Right ventricle myocardium inferior (tissue), 1 donor: Measurements from ENCODE around the gene AADACL2. TPM values are rescaled to one million over a fixed set of nuclear protein-coding genes. Genes with fewer than 3 reads are reported as not detected.

Experiments used
- ATAC-seq: fragments of 200-7000 bp; cut with Tn5 transposase; one replicate; pipeline ENCODE4 v1.9.1; 2020; ENCODE audit warnings: mild to moderate bottlenecking, moderate library complexity
- DNase-seq: peaks from one replicate; pipeline ENCODE4 v3.0.0; 2021; ENCODE audit errors: missing footprints
- intact Hi-C: fragments of 100-400 bp; cut with DNase I; formaldehyde crosslinking; loops from one replicate; pipeline ENCODE4 v1.11.0; 2022
- total RNA-seq: library from RNA; stranded (reverse); fragmentation: NEBNext Ultra II Directional; extraction: Animal tissue kit (Norgen Biotek cat#: 25700); gene quantifications from one replicate; pipeline ENCODE4 v1.2.1, GENCODE V29; 2021
- donor health status: DM: no; HTN: yes; CAD: no; lungs with severe emphysema.

AADACL2 gene
- total RNA-seq, 1 donor from 2014 or later = not detected

DNA sequence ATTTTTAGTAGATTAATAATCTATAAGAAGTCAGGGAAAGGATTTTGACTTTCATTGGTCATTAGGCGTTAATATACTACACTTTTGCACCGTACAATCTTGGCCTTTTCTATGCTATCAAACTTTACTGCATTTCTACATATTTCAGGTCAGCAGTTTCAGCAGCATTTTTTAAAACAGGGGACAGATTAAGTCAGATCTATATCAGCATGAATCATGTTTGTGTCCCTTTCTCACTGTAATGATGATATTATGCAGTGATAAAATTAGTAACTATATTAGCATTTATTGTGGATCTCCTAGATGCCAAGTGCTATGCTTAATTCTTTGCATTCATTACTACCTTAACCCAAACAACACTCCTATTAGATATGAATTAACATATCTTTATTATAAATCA, 59.9 kb downstream of the AADACL2 start:
- no peak for ATAC-seq
- intact Hi-C loops = no loop called here
- no peak for DNase-seq

DNA sequence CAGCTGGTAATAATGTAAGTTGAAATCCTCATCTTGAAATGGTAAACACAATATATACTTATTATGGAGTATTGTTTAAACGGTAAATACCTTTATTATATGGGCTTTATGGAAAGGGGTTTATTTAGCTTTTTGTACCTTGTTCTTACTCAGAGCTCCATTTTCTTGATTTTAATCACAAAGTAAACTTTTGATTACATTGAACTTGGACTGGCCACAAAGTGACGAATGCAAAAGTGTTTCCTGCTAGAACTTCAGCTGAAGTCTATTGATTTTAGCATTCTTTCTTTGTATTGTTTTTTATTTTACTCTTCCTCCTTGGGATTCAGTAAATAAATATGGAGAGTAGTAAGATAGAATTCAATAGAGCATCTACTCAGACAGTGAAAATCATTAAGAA, 60.4 kb downstream of the AADACL2 start:
- ATAC-seq = no peak
- DNase-seq = no peak
- intact Hi-C loops = no loop called here

DNA sequence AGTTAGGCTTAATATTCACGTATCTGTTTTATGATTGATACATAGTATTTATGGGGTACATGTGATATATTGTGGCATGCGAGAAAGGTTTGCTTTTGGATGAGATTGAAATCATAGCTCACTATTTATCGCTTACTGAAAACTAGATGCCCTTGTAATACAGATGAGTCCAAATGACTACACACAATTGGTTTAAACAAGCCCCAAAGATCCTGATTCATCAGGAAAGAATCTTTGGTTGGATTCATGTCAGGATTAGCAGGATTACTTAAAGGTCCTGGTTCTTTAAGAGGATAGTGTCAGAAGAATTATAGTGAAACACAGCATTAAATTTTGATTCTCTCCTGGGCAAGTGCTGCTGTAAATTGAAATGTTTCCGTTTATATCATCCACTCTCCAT, 61.5 kb downstream of the AADACL2 start:
- intact Hi-C loops = no loop called here
- ATAC-seq (no peak), DNase-seq (no peak)

DNA sequence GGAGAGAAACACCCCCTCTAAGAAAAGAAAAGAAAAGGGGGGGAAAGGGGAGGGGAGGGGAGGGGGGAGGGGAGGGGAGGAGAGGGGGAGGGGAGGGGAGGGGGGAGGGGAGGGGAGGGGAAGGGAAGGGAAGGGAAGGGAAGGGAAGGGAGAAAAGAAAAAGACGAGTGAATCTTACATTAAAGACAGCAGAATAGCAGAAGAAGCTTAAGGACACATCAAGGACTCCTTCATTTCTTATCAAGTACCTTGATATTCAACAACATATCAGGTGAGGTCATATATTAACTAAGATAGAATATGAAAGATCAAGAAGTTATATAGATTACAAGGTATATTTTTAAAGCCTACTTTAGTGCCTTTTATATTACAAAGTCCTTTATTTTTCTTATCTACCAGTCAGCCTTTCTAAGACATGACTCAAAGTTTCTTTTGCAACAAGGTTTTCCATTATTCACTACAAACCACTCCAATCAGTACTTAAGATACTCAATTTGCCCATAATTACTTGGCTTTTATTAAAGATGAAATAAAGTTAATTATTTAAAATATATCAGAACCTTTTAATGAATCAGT, 62.5 kb downstream of the AADACL2 start:
- DNase-seq (no peak), ATAC-seq (no peak)
- intact Hi-C loops = no loop called here

DNA sequence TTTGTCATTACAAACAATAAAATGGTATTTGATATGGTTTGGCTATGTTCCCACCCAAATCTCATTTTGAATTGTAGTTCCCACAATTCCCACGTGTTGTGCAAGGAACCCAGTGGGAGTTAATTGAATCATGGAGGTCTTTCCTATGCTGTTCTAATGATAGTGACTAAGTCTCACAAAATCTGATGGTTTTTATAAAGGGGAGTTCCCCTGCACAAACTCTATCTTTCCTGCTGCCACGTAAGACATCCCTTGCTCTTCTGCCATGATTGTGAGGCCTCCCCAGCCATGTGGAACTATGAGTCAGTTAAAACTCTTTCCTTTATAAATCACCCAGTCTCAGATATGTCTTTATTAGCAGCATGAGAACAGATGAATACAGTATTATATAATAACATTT, 64.7 kb downstream of the AADACL2 start:
- intact Hi-C loops = no loop called here
- ATAC-seq (no peak), DNase-seq (no peak)

DNA sequence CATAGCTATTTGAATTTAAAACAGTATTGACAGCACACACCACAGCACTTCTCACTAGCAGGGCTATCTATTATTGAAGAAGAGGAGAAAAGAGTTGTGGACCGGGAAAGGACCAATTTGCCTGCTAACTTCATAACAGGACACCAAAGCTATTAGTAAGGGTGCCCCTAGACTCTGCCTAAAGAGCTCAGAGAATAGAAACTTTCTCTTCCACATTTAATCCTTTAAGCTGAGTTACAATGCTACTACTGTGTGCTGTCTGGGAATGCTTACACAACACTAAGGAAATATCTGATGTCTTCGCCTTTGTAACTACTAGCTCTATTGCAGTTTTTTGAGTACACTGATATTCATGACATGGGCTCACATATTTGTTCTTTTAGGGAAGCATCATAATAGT, 66.7 kb downstream of the AADACL2 start:
- ATAC-seq (no peak), DNase-seq (no peak)
- intact Hi-C loops = no loop called here

DNA sequence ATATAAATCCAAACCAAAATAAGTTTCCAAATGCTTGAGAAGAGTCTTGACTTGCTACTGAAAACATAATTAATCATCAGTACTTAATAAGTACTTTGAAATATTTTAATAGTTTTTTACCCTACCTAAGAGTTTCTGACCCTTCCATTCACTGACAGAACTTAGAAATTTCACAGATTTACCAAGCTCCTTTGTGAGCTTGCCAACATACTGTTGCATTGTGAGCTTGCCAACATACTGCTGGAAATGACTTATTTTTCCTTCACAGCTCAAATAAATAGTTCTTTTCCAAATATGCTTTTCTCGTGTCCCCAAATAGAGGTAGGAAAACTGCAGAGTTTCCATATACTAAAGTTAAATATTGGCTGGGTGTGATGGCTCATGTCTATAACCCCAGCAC, 70.5 kb downstream of the AADACL2 start:
- ATAC-seq = no peak
- intact Hi-C loops = no loop called here
- no peak for DNase-seq

DNA sequence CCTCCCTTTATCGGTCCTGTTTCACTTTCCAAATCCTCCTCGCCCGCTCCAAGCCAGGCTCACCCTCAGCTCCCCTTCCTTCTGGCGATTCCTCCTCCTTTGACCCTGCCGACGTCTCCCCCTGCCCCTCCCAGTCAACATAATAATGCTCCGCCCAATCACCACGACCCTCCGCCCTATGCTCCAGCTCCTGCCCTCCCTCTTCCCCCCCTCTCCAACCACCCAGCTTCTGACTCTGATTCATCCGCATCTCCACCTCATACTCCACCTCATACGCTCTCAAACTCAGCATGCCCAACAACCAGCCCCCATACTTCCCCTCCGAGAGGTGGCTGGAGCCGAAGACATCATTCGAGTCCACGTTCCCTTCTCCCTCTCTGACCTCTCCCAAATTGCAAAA, 73.1 kb downstream of the AADACL2 start:
- no peak for ATAC-seq
- intact Hi-C loops = no loop called here
- no peak for DNase-seq

Other genes starting within 250 kb of the AADACL2 start
- gene AADAC, start 80.2 kb downstream of the AADACL2 start, total RNA-seq = not detected
- gene SUCNR1, start 139.7 kb downstream of the AADACL2 start, total RNA-seq = 0.35 TPM